GM04504 (cell line): ENCODE results near the gene ERFE.
"Not testable (repeated sequence)": the region's sequence is repeated elsewhere in the genome, so short reads cannot be mapped to it uniquely, and the experiment has no call there.

ENCODE experiments used
- DNase-seq: peaks from one replicate; pipeline ENCODE4 v3.0.0-alpha.2; 2012; ENCODE audit warnings: low read depth

Gene ERFE, protein sequence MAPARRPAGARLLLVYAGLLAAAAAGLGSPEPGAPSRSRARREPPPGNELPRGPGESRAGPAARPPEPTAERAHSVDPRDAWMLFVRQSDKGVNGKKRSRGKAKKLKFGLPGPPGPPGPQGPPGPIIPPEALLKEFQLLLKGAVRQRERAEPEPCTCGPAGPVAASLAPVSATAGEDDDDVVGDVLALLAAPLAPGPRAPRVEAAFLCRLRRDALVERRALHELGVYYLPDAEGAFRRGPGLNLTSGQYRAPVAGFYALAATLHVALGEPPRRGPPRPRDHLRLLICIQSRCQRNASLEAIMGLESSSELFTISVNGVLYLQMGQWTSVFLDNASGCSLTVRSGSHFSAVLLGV

DNA sequence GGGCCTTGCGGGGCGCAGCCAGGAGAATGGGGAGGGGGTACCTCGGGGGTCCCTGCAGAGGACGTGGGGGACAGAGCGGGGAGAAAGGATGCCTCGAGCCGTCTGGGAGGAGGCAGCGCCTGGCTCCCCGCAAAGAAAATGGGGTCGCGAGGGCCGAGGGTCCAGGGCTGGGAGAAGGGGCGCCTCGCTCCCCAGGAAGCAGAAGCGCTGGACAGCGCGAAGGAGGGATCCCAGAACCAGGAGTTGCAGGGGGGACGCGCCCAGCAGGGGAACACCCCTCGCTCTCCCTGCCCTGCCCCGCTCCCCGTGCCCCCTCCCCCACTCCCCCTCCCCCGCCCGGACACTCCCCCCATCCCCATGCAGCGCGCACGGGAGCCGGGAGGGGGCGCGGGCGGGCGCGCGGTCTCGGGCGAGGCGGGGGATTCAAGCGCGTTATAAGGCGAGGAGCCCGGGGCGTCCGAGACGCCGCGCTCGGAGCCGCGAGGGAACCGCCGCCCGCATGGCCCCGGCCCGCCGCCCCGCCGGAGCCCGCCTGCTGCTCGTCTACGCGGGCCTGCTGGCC is at the start of gene ERFE:
Gene ERFE (plus strand): TSS at position 462 of the 562 bp plus-strand sequence. CDS start 38 bp downstream, at position 500.
- DNase-seq: no peak

DNA sequence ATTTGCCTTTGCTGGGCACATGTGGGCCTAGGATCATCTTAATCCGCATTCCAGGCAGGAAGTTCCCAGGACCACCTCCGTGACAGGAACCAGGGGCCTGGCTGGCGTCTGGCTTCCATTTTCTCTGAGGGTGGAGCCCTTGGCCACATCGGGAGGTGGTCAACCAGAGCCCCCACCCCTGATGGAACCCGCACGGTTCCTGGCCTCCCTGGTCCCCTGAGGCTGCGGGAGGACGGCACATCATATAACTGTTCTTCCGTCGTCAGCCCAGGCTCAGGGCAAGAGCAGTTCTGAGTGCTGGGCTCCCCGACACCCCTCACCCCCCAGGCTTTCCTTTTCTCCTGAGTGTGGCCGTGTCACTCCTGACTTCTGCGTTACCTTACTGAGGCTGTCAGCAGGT is 45.2 kb upstream of the ERFE start:
- DNase-seq: no peak

DNA sequence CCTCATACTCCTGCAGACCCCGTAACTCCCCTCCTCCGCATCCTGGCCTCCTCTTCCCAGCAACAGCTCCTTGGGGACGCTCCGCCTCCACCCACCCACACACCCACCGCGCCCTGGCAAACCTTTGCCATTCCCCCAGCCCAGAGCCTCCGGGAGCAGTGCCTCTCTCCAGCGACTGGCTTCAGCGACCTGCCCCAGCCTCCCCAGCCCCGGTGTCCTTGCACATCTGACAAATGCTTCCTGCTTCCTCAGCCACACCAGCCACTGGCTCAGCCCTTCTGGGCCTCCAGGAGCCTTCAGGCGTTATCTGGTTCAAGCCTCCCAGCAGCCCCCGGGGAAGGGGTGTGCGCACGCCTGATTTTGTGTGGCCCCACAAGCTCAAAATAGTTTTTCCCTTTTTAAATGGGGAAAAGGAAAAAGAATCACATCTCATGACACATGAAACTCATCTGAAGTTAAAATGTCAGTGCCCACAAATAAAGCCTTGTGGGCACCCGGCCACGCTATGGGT is 44.4 kb upstream of the ERFE start:
- no peak for DNase-seq

DNA sequence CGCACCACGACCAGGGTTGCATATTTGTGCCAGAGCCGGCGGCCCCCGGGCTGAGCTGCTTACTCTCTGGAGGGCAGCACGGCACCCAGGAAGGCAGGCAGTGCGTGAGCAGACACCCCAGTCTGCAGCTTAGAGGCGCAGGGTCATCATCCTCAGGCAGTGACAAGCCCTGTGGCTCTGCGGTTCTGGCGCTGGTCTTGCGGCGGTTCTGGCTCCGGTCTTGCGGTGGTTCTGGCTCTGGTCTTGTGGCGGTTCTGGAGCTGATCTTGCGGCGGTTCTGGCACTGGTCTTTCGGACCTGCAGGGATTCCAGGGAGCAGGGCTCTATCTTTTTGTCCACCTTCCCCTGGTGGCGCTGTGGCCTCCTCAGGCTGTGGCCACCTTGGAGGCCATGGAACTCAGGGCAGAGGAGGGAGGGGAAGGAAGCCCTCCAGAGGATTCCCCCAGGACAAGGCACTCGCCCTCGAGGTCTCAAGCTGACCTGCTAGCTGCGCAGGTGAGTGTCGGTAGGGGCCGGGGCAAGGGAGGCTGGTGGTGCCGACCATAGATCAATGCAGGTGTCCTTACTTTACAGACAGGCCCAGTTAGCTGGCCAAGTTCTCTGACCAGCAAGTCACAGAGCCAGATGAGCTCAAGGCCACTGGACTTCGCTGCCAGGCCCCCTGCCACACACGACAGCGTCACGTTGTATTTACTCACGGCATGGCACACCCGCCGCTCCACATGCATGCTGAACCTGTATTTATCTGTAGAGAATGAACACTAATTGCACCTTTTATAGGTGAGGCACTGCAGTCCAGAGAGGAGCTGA is 43.7 kb upstream of the ERFE start:
- no peak for DNase-seq

DNA sequence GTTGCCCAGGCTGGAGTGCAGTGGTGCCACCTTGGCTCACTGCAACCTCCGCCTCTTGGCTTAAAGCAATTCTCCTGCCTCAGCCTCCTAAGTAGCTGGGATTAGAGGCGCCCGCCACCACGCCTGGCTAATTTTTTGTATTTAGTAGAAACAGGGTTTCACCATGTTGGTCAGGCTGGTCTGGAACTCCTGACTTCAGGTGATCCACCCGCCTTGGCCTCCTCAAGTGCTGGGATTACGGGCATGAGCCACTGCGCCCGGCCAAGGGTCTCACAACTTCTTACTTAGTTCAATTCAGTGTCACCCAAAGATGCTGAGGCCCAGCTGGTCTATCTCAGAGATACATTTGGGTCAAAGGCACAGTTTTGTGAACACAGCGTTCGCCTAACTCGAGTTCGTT is 43.1 kb upstream of the ERFE start:
- DNase-seq: not testable (repeated sequence)

DNA sequence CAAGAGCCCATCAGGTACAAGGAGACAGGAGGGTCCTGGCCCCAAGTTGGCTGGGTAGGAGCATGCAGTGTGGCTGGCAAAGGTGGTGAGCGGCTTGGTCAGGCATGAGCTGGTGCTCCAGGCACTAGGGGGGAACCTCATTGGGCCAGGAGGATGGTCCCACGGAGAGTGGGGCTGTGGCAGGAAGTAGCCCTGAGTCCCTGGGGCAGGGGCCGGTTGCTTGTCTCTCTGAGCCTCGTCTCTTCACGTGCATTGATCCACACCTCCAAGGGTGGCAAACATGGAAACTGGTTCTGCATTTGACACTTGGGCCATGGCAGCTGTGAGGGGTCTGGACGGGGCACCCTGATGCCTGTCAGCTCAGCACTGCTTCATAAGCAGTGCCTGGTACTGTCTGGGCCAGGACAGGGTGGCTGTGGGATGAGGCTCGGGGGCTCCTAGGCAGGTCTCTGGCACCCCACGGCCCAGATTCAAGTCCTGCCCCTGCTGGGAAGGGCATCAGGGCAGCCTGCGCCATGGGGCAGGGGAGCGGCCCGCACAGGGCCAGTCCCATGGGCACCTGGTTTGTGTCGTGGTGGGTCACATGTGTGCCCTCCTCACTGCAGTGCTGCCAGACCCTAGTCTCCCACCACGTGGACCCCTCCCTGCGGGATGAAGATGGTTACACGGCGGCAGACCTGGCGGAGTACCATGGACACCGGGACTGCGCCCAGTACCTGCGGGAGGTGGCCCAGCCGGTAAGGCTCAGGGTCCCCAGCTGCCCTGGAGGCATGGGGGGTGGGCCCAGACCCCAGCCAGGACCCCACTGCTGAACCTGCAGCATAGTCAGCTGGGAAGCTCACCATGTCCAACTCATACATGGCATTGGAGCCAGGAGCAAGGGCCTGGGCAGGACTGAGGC is 42.2 kb upstream of the ERFE start:
- DNase-seq: no peak

DNA sequence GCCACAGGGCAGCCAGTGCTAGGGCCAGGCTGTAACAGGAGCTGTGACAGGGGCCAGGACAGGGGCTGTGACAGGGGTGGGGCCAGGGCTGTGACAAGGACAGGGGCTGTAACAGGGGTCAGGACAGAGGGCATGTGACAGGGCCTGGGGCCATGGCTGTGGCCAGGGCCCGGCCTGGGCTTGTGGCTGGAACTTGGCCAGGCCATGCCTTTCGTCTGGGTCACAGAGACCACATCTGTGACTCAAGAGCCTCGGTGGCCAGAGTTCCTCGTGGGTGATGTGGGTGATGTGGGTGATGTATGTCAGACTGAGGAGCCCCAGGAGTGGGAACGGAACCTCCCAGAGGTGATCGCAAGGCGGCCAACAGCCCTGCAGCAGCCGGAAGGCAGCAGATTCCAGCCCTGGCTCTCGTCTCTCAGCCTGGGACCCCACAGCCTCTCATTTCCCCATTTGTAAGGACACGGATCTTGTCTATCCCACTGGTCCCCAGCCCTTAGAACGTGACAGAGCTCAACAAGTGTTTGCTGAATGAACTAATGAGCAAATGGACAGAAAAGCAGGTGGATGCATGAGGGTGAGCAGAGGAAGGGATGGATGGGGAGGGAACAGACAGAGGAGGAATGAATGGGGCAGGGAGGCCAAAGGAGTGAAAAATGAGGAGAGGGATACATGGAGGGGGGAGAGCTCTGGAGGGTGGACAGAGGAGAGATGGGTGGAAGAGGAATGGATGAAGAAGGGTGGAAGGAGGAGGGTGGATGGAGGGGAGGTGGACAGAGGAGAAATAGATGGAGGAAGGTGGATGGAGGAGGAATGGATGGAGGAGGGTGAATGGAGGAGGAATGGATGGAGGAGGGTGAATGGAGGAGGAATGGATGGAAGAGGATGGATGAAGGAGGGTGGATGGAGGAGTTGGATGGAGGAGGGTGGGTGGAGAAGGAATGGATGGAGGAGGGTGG is 41.3 kb upstream of the ERFE start:
- DNase-seq: no peak

DNA sequence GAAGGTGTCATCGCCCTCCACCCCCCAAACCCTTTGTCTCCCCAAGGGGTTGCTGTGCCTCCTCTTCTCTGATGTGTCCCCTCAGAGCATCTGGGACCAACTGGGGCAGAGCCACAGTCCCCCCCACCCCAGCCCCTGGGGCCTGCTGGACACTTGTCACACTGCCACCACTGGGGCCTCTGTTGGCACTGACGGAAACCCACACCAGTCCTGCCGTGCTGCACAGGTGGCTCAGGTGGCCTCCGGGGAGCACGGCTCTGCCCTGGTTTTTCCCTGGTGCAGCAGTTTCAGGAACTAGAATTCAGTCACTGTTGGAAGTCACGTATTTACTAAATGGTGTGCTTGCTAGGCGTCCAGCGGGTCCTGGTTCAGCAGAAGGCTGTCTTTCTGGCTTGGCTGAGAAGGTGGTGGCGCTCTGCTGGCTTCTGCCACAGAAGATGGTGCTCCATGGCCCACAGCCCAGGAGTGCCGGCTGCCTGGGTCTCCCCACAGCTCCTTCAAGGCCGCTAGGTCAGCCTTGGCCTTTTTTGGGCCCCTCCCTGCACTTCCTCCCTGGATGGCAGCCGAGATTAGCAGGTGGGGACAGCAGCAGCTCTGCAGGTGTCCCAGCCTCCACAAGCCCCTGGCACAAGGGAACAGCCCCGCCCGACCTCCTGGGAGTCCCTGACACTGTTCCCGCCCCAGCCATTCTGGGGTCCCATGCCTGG is 38.9 kb upstream of the ERFE start:
- DNase-seq: no peak

DNA sequence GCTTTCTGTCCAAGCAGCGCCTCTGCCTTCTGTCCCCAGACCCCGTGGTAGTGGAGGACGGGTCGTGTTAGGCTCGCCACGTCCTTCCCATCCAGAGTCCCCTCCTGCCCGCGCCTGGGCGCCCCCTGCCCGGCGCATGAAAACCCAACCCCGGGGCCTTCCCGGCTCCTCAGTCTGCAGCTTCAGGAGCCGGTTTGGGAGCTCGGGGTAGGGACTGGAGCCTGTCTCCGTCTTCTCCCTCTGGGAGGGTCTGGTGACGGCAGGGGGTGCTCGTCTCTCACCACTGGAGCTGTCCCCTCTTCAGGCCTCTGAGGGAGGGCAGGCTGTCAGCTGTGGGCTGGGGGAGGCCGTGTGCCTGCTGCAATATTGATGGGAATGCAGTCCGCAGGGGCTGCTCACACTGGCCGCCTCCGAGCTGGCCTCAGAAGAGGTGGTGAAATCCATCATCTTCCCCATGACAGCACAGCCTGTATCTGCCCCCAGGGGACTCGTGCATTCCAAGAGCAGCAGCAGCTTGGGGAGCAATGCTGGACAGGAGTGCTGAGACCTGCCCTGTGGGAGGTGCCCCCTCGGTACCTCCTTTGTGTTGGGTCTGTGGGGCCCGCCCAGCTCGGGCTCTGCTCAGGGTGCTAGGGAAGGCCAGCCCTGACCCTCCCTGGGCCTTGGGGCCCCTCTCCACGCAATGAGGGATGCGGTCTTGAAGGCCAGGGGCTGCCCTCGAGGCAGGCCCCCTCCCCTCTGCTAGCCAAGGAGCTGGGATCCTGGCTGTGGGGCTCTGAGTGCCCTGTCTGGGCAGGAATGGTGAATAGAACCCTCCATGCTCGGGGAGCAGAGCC is 38.1 kb upstream of the ERFE start:
- no peak for DNase-seq

DNA sequence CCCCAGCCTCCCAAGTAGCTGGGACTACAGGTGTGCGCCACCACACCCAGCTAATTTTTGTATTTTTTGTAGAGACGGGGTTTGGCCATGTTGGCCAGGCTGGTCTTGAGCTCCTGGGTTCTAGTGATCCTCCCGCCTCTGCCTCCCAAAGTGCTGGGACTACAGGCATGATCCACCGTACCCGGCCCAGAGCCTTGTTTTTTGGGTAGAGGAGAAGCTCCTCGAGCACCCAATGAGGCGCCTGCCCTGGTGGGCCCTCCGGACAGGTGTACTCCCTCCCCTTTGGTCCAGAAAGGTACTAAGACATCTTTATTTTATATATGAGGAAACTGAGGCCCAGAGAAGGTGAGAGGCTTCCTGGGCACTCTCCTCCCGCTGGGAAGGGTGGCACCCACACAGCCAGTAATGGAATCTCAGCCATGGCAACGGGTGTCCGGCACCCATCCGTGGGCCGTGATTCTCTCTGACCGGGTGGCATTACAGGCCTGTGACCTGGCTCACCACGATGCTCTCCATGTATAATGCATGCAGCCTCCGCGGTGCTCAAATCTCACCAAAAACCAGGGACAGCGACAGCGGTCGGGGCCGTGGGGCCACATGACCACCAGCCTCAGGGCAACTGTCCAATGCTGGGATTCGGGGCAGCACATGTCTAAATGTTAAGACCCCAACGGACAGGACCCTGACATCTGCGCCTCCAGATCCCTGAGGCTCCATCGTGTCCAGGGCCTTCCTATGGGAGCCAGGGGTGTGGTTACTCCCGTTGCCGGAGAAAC is 37.1 kb upstream of the ERFE start:
- no peak for DNase-seq

DNA sequence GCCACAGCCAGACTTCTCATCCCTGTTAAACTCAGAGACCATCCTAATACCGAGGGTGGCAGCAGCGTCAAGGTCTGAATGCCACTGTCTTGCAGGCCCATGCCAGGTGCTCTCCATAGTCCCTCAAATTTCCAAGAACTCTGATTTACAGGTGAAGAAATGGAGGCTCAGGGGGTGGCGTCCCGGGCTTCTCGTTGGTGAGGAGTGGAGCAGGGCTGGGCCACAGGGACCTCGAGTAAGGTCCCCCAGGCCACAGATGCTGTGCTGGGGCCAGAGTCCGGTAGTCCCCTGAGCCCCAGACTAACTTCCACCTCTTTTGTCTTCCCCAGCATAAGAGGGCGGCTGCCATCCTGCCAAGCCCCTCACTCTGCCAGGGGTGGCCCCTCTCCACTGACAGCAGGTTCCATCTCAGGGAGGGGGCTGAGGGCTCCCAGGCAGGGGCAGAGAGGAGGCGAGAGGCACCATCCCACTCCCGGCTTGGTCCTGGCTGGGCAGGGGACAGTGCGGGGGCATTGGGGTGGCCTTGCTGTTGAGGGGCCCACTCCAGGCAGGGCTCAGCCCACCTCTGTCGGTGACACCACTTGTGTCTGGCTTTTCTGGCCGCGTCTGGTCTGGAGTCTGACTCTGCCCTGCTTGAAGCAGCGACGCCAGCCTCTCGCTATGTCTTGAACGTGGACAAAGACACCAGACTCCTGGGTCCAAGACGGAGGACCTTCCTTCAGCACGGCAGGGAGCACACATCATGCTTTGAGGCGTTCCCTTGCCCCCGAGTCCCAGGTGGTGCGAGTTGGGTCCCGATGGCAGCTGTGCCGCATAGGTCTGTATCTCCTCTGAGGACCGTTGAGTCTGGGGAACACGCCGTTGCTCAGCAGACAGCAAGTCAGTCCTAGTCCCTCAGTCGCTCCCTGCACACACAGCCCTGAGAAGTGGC is 36.2 kb upstream of the ERFE start:
- DNase-seq: no peak

DNA sequence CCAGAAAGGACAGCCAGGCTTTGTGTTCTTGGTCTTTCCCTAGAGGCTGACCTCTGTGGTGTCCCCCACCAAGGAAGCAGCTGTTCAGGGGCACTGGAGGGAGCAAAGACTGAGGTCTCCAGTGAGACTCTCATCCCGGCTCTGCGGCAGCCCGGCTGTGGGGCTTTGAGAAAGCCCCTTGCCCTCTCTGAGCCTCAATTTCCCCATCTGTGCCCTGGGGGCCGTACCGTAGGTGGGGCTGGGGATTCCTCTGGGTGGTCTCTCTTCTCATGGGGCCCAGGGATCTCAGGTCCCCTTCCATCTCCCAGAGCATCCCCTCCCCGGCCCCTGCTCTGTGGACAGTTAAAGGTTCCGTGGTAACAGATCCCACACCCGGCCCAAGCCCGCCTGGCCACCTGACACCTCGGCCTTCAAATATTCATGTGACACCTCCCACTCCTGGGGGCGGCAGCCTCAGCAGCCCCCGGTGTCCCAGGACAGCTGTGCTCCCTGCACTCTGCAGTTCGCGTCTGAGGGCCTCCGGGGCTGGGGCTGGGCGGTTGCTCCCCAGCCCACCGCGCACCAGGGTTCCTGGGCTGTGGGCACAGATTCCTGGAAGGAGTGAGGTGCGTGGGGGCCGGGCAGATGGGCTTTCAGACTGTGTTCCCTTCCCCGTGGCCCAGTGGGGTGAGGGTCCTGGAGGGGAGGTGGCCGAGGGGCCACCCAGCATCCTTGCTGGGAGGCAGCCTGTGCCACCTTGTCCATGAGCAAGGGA is 35.4 kb upstream of the ERFE start:
- no peak for DNase-seq

DNA sequence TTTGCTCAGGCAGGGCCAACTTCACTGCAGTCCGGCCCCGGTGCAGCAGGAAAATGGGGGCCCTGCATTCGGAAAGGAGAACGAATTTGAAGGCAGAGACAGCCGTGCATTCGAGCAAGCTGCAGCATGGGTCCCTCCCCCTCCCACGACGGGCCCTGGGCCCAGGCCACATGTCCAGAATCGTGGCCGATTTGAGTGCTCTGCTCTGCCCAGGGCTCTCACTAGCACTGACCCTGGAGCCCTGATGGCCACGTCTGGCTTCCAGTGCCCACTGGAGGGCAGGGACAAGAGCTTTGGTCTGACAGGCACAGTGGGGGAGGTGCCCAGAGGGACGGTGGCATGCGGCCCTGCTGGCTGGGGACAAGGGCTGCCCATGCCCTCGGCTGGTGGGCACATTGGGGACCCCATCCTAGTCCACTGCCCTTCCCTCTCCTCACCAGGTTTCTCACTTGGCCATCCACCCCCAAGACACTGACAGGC is 34.7 kb upstream of the ERFE start:
- DNase-seq: no peak

DNA sequence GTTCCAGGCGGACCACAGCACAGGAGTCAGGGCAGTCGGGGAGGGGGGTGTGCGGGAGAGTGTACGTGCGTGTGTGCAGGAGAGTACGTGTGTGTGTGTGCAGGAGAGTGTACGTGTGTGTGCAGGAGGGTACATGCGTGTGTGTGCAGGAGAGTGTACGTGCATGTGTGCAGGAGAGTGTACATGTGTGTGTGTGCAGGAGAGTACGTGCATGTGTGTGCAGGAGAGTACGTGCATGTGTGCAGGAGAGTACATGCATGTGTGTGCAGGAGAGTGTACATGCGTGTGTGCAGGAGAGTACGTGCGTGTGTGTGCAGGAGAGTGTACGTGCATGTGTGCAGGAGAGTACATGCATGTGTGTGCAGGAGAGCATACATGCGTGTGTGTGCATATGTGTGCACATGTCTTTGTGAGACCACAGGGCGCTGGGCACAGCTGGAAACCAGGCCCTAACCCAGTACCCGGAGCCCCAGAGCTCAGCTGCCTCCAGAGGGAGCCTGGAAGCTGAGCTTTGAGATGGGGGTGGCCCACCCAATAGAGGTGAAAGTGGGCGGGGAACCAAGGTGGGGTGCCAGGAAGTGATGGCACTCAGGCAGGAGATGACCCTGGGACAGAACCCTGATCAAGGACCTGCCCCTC is 34.2 kb upstream of the ERFE start:
- no peak for DNase-seq

DNA sequence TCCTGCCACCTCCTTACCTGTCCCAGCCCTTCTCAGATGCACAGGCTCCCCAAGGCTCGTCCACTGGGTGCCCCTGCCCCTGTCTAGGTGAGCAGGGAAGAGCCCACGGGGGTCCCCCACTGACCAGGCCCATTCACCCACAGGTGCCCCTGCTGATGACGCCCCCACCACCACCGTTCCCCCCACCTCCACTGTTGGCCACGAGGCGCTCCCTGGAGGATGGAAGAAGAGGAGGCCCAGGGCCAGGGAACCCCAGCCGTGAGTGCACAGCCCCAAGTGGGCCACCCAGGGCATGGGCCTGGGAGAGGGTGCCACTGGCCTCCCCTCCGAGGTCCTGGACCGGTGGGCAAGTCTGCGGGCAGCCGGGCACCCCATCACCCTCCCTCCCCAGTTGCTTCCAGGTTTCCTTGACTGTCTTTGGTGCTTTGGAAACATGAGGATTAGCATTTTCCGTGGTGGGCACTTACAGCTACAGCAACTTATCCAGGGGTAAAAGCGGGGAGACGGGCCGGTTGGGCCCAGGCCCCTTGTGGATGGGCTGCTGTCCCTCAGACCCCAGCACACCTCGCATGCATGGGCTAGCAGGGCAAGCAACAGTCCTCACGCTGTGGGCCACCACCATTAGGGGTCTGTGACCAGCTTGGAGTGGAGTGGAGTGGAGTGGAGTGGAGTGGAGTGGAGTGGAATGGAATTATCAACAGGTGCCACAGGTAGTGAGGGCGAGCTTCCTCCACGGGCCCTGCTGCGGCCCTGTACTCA is 33.5 kb upstream of the ERFE start:
- DNase-seq: no peak
